Fibroblast of the aortic adventitia (primary cell): ENCODE results near the gene SYTL2. TPM values are rescaled to one million over a fixed set of nuclear protein-coding genes. Genes with fewer than 3 reads are reported as not detected.
A peak's percentile ranks its signal among the peaks of the same experiment; 100 is the strongest.

ENCODE experiments used
- DNase-seq: peaks from one replicate; pipeline ENCODE4 v3.0.0-alpha.2; 2010; ENCODE audit warnings: low read depth
- H3K4me3 ChIP-seq: 2 replicates; pipeline ENCODE4 v1.5.1; 2011; ENCODE audit warnings: low read depth, mild to moderate bottlenecking, control low read depth, low read length, moderate library complexity
- CTCF ChIP-seq: IDR thresholded peaks from 2 replicates; pipeline ENCODE4 v1.5.1; 2011; ENCODE audit warnings: mild to moderate bottlenecking, low read length, control low read depth, inconsistent platforms; ENCODE audit not compliant: insufficient read depth
- total RNA-seq: library from RNA; depleted of rRNA; stranded (reverse); fragments of >200 nt; gene quantifications from 2 replicates; pipeline ENCODE4 v1.2.3, GENCODE V29; 2012; ENCODE audit warnings: low replicate concordance

The SYTL2 gene
- total RNA-seq, 1 donor, result 5.2 TPM

- H3K4me3 ChIP-seq, result no peak overlapping the region
- peak; percentile 37 for DNase-seq
- TF ChIP-seq CTCF, result no peak
Observed at GRCh38 chr11:85815186-85815931, 4.4 kb upstream of the SYTL2 start.

- DNase-seq, result no peak
- H3K4me3 ChIP-seq, result no peak overlapping the region
- TF ChIP-seq CTCF, result no peak
Observed at GRCh38 chr11:85813721-85814120, 2.8 kb upstream of the SYTL2 start.

GRCh38 chr11:85811624-85812023 is 683 bp upstream of the SYTL2 start:
- no peak for TF ChIP-seq CTCF
- DNase-seq, result no peak
- peak overlapping the region; percentile 65 for H3K4me3 ChIP-seq

- no peak for TF ChIP-seq CTCF
- H3K4me3 ChIP-seq, result peak overlapping the region; percentile 65
- DNase-seq, result no peak
Observed at GRCh38 chr11:85810521-85810870, 445 bp downstream of the SYTL2 start.

GRCh38 chr11:85809863-85810262 is 1.1 kb downstream of the SYTL2 start:
- DNase-seq, result no peak
- no peak overlapping the region for H3K4me3 ChIP-seq

GRCh38 chr11:85809191-85809590 is 1.8 kb downstream of the SYTL2 start:
- DNase-seq, result no peak
- no peak overlapping the region for H3K4me3 ChIP-seq

More at GRCh38 chr11:85809863-85810262, 1.1 kb downstream of the SYTL2 start:
- TF ChIP-seq CTCF, result no peak

More at GRCh38 chr11:85809191-85809590, 1.8 kb downstream of the SYTL2 start:
- no peak for TF ChIP-seq CTCF
